ENCODE results near the gene PCDHB14. TPM values are rescaled to one million over a fixed set of nuclear protein-coding genes. Genes with fewer than 3 reads are reported as not detected.
"Not testable (repeated sequence)": the region's sequence is repeated elsewhere in the genome, so short reads cannot be mapped to it uniquely, and the experiment has no call there.

Gene PCDHB14
- total RNA-seq, 1 experiment from 2014 or later, result 0.80 TPM

- no peak overlapping the region for H3K4me3 ChIP-seq (ENCODE audit: low read depth in 2 of 2, low read length in 2 of 2)
- no peaks in the 10 kb centered on the region for H3K9me3 ChIP-seq (ENCODE audit: control insufficient read depth, insufficient read depth, low read depth, low read length)
- intact Hi-C loops (cut with micrococcal nuclease; ENCODE audit: unreplicated experiment) (loop anchor here (5.0 kb wide), 1 partner anchor 84 kb away; the partner anchor contains the start of gene PCDHB2), in situ Hi-C loops (cut with HindIII; ENCODE audit: low pct_unique_long_range_greater_than_20kb, low sequenced_read_pairs) (loop anchor here (25.0 kb wide), 2 partner anchors 89 to 161 kb away; partner anchors contain the start of genes PCDHB2, PCDHGA1, PCDHGA2 and PCDHGA3)
- no peaks in the 10 kb centered on the region for H3K36me3 ChIP-seq (ENCODE audit: control insufficient read depth, insufficient read depth, low read length)
- no peak for DNase-seq (ENCODE audit: low read depth, low spot score)
- BruUV-seq (replicated peaks), result no TSS peak
- no peak overlapping the region for H3K27ac ChIP-seq (ENCODE audit: low read length)
- H3K4me1 ChIP-seq (ENCODE audit: control insufficient read depth, insufficient read depth, low read length), result peaks cover 7% of the 10 kb centered on the region
- ChIA-PET CTCF (no interaction called here), POLR2A (no interaction called here)
- no peak for ATAC-seq
- TF ChIP-seq, protein P1, sequence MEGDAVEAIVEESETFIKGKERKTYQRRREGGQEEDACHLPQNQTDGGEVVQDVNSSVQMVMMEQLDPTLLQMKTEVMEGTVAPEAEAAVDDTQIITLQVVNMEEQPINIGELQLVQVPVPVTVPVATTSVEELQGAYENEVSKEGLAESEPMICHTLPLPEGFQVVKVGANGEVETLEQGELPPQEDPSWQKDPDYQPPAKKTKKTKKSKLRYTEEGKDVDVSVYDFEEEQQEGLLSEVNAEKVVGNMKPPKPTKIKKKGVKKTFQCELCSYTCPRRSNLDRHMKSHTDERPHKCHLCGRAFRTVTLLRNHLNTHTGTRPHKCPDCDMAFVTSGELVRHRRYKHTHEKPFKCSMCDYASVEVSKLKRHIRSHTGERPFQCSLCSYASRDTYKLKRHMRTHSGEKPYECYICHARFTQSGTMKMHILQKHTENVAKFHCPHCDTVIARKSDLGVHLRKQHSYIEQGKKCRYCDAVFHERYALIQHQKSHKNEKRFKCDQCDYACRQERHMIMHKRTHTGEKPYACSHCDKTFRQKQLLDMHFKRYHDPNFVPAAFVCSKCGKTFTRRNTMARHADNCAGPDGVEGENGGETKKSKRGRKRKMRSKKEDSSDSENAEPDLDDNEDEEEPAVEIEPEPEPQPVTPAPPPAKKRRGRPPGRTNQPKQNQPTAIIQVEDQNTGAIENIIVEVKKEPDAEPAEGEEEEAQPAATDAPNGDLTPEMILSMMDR (IDR thresholded peaks at IDR 0.05), result no peak
- no peak for TF ChIP-seq TCF7L2 (IDR thresholded peaks at IDR 0.05; ENCODE audit: low read depth, low read length)
- TF ChIP-seq, protein P2, sequence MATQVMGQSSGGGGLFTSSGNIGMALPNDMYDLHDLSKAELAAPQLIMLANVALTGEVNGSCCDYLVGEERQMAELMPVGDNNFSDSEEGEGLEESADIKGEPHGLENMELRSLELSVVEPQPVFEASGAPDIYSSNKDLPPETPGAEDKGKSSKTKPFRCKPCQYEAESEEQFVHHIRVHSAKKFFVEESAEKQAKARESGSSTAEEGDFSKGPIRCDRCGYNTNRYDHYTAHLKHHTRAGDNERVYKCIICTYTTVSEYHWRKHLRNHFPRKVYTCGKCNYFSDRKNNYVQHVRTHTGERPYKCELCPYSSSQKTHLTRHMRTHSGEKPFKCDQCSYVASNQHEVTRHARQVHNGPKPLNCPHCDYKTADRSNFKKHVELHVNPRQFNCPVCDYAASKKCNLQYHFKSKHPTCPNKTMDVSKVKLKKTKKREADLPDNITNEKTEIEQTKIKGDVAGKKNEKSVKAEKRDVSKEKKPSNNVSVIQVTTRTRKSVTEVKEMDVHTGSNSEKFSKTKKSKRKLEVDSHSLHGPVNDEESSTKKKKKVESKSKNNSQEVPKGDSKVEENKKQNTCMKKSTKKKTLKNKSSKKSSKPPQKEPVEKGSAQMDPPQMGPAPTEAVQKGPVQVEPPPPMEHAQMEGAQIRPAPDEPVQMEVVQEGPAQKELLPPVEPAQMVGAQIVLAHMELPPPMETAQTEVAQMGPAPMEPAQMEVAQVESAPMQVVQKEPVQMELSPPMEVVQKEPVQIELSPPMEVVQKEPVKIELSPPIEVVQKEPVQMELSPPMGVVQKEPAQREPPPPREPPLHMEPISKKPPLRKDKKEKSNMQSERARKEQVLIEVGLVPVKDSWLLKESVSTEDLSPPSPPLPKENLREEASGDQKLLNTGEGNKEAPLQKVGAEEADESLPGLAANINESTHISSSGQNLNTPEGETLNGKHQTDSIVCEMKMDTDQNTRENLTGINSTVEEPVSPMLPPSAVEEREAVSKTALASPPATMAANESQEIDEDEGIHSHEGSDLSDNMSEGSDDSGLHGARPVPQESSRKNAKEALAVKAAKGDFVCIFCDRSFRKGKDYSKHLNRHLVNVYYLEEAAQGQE (IDR thresholded peaks at IDR 0.05; ENCODE audit: insufficient read depth in 1 of 2, low read depth in 2 of 2, low read length in 1 of 2), result no peak
- no peak for TF ChIP-seq POLR2AphosphoS5 (IDR thresholded peaks at IDR 0.05; ENCODE audit: low read depth, low read length)
- TF ChIP-seq SIN3A (IDR thresholded peaks at IDR 0.05; ENCODE audit: borderline replicate concordance, insufficient read depth, low read depth, low read length), result no peak
- peaks cover 24% of the 10 kb centered on the region for H3K27me3 ChIP-seq (ENCODE audit: control insufficient read depth, insufficient read depth, low read length)
These were observed 47.2 kb upstream of the PCDHB14 start for GRCh38 chr5:141175933-141176332.

DNA sequence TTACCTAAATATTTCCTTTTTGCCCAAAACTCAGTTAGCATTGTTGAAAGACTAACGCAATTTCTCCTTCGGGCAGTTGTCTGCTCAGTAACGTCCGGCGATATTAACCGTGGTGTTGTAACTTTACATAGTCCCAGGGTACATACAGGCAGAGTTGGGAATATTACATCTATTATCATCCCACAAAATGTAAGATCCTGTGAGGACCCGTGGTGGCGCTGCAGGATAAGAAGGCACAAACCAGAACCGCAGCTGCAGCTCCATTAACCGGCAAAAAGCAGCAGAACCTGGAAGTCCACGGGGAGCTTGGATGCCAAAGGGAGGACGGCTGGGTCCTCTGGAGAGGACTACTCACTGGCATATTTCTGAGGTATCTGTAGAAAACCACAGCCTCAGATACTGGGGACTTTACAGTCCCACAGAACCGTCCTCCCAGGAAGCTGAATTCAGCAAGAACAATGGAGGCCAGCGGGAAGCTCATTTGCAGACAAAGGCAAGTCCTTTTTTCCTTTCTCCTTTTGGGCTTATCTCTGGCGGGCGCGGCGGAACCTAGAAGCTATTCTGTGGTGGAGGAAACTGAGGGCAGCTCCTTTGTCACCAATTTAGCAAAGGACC, 45.5 kb upstream of the PCDHB14 start, which contains the start of gene PCDHB8:
Gene PCDHB8, plus strand, starts transcription at position 214 of the 615 bp plus-strand sequence. Its CDS starts 245 bp downstream, at position 459.
- Histone ChIP-seq H3K27me3 (ENCODE audit: control insufficient read depth, insufficient read depth, low read length) (peaks cover 24% of the 10 kb centered on the region), H3K4me3 (ENCODE audit: low read depth in 2 of 2, low read length in 2 of 2) (peak within 1 kb of the TSS; percentile 23 to 40)
- H3K4me1 ChIP-seq (ENCODE audit: control insufficient read depth, insufficient read depth, low read length); H3K27ac ChIP-seq (ENCODE audit: low read length); BruUV-seq (replicated peaks); DNase-seq (ENCODE audit: low read depth, low spot score); POLR2A ChIA-PET; H3K36me3 ChIP-seq (ENCODE audit: control insufficient read depth, insufficient read depth, low read length); H3K9me3 ChIP-seq (ENCODE audit: control insufficient read depth, insufficient read depth, low read depth, low read length): not testable (repeated sequence)
- intact Hi-C loops (cut with micrococcal nuclease; ENCODE audit: unreplicated experiment), result loop anchor here (5.0 kb wide), 1 partner anchor 85 kb away; the partner anchor contains the start of gene PCDHB2
- in situ Hi-C loops (cut with HindIII; ENCODE audit: low pct_unique_long_range_greater_than_20kb, low sequenced_read_pairs), result loop anchor here (25.0 kb wide), 2 partner anchors 90 to 160 kb away; partner anchors contain the start of genes PCDHB2, PCDHGA1, PCDHGA2 and PCDHGA3
- TF ChIP-seq, protein P1 (IDR thresholded peaks at IDR 0.05), result peak; percentile 94
- ATAC-seq, result peak; percentile 99
- CTCF ChIA-PET, result interaction anchor here (0.6 to 1.6 kb wide), 6 partner anchors 10 to 383 kb away, joined by 3 to 9 read pairs (median 8); partner anchors contain the start of genes PCDHB11 and PCDHB9

GRCh38 chr5:141179371-141179770, 43.8 kb upstream of the PCDHB14 start:
- DNase-seq (ENCODE audit: low read depth, low spot score); BruUV-seq (replicated peaks); H3K4me1 ChIP-seq (ENCODE audit: control insufficient read depth, insufficient read depth, low read length); POLR2A ChIA-PET; H3K9me3 ChIP-seq (ENCODE audit: control insufficient read depth, insufficient read depth, low read depth, low read length); H3K36me3 ChIP-seq (ENCODE audit: control insufficient read depth, insufficient read depth, low read length); H3K4me3 ChIP-seq (ENCODE audit: low read depth in 2 of 2, low read length in 2 of 2); H3K27ac ChIP-seq (ENCODE audit: low read length); ATAC-seq; CTCF ChIA-PET: not testable (repeated sequence)
- peaks cover 24% of the 10 kb centered on the region for H3K27me3 ChIP-seq (ENCODE audit: control insufficient read depth, insufficient read depth, low read length)
- in situ Hi-C loops (cut with HindIII; ENCODE audit: low pct_unique_long_range_greater_than_20kb, low sequenced_read_pairs) (loop anchor here (25.0 kb wide), 2 partner anchors 92 to 158 kb away; partner anchors contain the start of genes PCDHB2, PCDHGA1, PCDHGA2 and PCDHGA3), intact Hi-C loops (cut with micrococcal nuclease; ENCODE audit: unreplicated experiment) (loop anchor here (5.0 kb wide), 1 partner anchor 87 kb away; the partner anchor contains the start of gene PCDHB2)

DNA sequence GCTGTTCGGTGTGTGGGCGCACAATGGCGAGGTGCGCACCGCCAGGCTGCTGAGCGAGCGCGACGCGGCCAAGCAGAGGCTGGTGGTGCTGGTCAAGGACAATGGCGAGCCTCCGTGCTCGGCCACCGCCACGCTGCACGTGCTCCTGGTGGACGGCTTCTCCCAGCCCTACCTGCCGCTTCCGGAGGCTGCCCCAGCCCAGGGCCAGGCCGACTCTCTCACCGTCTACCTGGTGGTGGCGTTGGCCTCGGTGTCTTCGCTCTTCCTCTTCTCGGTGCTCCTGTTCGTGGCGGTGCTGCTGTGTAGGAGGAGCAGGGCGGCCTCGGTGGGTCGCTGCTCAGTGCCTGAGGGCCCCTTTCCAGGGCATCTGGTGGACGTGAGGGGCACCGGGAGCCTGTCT, 43.3 kb upstream of the PCDHB14 start:
- peaks cover 24% of the 10 kb centered on the region for H3K27me3 ChIP-seq (ENCODE audit: control insufficient read depth, insufficient read depth, low read length)
- H3K27ac ChIP-seq (ENCODE audit: low read length); H3K9me3 ChIP-seq (ENCODE audit: control insufficient read depth, insufficient read depth, low read depth, low read length); DNase-seq (ENCODE audit: low read depth, low spot score); ATAC-seq; H3K4me1 ChIP-seq (ENCODE audit: control insufficient read depth, insufficient read depth, low read length); BruUV-seq (replicated peaks); POLR2A ChIA-PET; H3K36me3 ChIP-seq (ENCODE audit: control insufficient read depth, insufficient read depth, low read length); H3K4me3 ChIP-seq (ENCODE audit: low read depth in 2 of 2, low read length in 2 of 2); CTCF ChIA-PET: not testable (repeated sequence)
- intact Hi-C loops (cut with micrococcal nuclease; ENCODE audit: unreplicated experiment) (loop anchor here (5.0 kb wide), 1 partner anchor 88 kb away; the partner anchor contains the start of gene PCDHB2), in situ Hi-C loops (cut with HindIII; ENCODE audit: low pct_unique_long_range_greater_than_20kb, low sequenced_read_pairs) (loop anchor here (25.0 kb wide), 2 partner anchors 93 to 157 kb away; partner anchors contain the start of genes PCDHB2, PCDHGA1, PCDHGA2 and PCDHGA3)

All from Panc1 (cell line).